Left cardiac atrium (tissue), 4 donors: Measurements from ENCODE around the gene NRG3. TPM values are rescaled to one million over a fixed set of nuclear protein-coding genes. Genes with fewer than 3 reads are reported as not detected.
"Not testable (repeated sequence)": the region's sequence is repeated elsewhere in the genome, so short reads cannot be mapped to it uniquely, and the experiment has no call there.

Experiments used
- ATAC-seq, 2 donors: fragments of 200-7000 bp; cut with Tn5 transposase; one replicate each; pipeline ENCODE4 v1.9.1; 2020; ENCODE audit warnings: mild to moderate bottlenecking in 2 of 2, moderate library complexity in 2 of 2
- DNase-seq: peaks from one replicate; pipeline ENCODE4 v3.0.0-alpha.2; 2020
- intact Hi-C, 2 donors: fragments of 100-400 bp; cut with DNase I; formaldehyde crosslinking; loops; one replicate each; pipeline versions ENCODE4 v1.14.1 to v1.15.1; 2022 to 2023
- total RNA-seq, 2 donors: library from RNA; stranded (reverse); fragmentation: NEBNext Ultra II Directional; extraction: Animal tissue kit (Norgen Biotek cat#: 25700); gene quantifications; one replicate each; pipeline ENCODE4 v1.2.1, GENCODE V29; 2021
- donor health status: DM: no; HTN: yes; CAD: no.
- donor health status: DM: no; HTN: yes; CAD: no; lungs with severe emphysema.
- donor health status: DM: yes; HTN: yes; CAD: no.
- donor health status: Dilated cardiomyopathy.

Gene NRG3
- total RNA-seq, 2 donors from 2014 or later, result 0.21 to 0.79 TPM

GRCh38 chr10:82953331-82953730 lies 1078.3 kb downstream of the NRG3 start:
- DNase-seq (no peak), ATAC-seq (no peak)
- intact Hi-C loops, result no loop called here

- DNase-seq (no peak), ATAC-seq (no peak)
- intact Hi-C loops, result no loop called here
Measured at GRCh38 chr10:82953909-82954308, 1078.9 kb downstream of the NRG3 start.

- intact Hi-C loops, ATAC-seq, DNase-seq: not testable (repeated sequence)
Measured at GRCh38 chr10:82960421-82961060, 1085.5 kb downstream of the NRG3 start.

GRCh38 chr10:82961864-82962263 lies 1086.9 kb downstream of the NRG3 start:
- intact Hi-C loops, result no loop called here

GRCh38 chr10:82966130-82966529 lies 1091.1 kb downstream of the NRG3 start:
- ATAC-seq (no peak), DNase-seq (no peak)
- intact Hi-C loops, result no loop called here

More at GRCh38 chr10:82961864-82962263, 1086.9 kb downstream of the NRG3 start:
- ATAC-seq (no peak), DNase-seq (no peak)

GRCh38 chr10:82968533-82968932 lies 1093.5 kb downstream of the NRG3 start:
- ATAC-seq, result peak in 1 of 2 donors; percentile 41
- no peak for DNase-seq
- intact Hi-C loops, result no loop called here

- intact Hi-C loops, result no loop called here
- DNase-seq (no peak), ATAC-seq (no peak)
Measured at GRCh38 chr10:82969405-82969804, 1094.4 kb downstream of the NRG3 start.

- ATAC-seq, result no peak
- no peak for DNase-seq
- intact Hi-C loops, result no loop called here
Measured at GRCh38 chr10:82980321-82980720, 1105.3 kb downstream of the NRG3 start.

- ATAC-seq (peak in 1 of 2 donors; percentile 27), DNase-seq (no peak)
- intact Hi-C loops, result no loop called here
Measured at GRCh38 chr10:82981137-82981723, 1106.2 kb downstream of the NRG3 start.

GRCh38 chr10:82982110-82982608 lies 1107.2 kb downstream of the NRG3 start:
- ATAC-seq (peak; percentile 55 to 94), DNase-seq (no peak)
- intact Hi-C loops, result no loop called here

GRCh38 chr10:82986216-82986615 lies 1111.2 kb downstream of the NRG3 start:
- DNase-seq (no peak), ATAC-seq (no peak)
- intact Hi-C loops, result no loop called here

GRCh38 chr10:83006479-83006878 lies 1131.5 kb downstream of the NRG3 start:
- ATAC-seq, intact Hi-C loops, DNase-seq: not testable (repeated sequence)

- no peak for DNase-seq
- intact Hi-C loops, result no loop called here
- ATAC-seq, result no peak
Measured at GRCh38 chr10:83007510-83007909, 1132.5 kb downstream of the NRG3 start.

- no peak for DNase-seq
- ATAC-seq, result no peak
- intact Hi-C loops, result no loop called here
Measured at GRCh38 chr10:83012866-83013265, 1137.9 kb downstream of the NRG3 start.

- intact Hi-C loops, result no loop called here
- ATAC-seq (no peak), DNase-seq (no peak)
Measured at GRCh38 chr10:83017076-83017867, 1142.3 kb downstream of the NRG3 start.

GRCh38 chr10:83023662-83024061 lies 1148.7 kb downstream of the NRG3 start:
- ATAC-seq (no peak), DNase-seq (no peak)
- intact Hi-C loops, result no loop called here
